RWPE2 (cell line): ENCODE results near the gene GNAT1.

ENCODE experiments used
- ATAC-seq: fragments of 200-7000 bp; cut with Tn5 transposase; 3 replicates; pipeline ENCODE4 v1.9.1; 2021; ENCODE audit warnings: low read depth
- DNase-seq: peaks from one replicate; pipeline ENCODE4 v3.0.0-alpha.2; 2020; ENCODE audit warnings: low spot score
- H3K27ac ChIP-seq: fragments of 450-650 bp; 2 replicates; pipeline ENCODE4 v1.5.1; 2017; ENCODE audit warnings: mild to moderate bottlenecking; ENCODE audit not compliant: poor library complexity, severe bottlenecking
- H3K27me3 ChIP-seq: fragments of 250-450 bp; sonication (Bioruptor Pico); 2 replicates; pipeline ENCODE4 v1.5.1; 2021; ENCODE audit warnings: mild to moderate bottlenecking, moderate library complexity; ENCODE audit not compliant: insufficient read depth, poor library complexity, severe bottlenecking
- H3K36me3 ChIP-seq: fragments of 250-450 bp; sonication (Bioruptor Pico); 2 replicates; pipeline ENCODE4 v1.5.1; 2020; ENCODE audit warnings: low read depth, mild to moderate bottlenecking, moderate library complexity
- H3K4me1 ChIP-seq: fragments of 250-450 bp; sonication (Bioruptor Pico); 2 replicates; pipeline ENCODE4 v1.5.1; 2021; ENCODE audit warnings: mild to moderate bottlenecking, moderate library complexity; ENCODE audit not compliant: insufficient read depth, poor library complexity, severe bottlenecking
- H3K4me3 ChIP-seq: fragments of 250-450 bp; sonication (Bioruptor Pico); 2 replicates; pipeline ENCODE4 v1.5.1; 2021; ENCODE audit warnings: mild to moderate bottlenecking, moderate library complexity; ENCODE audit not compliant: severe bottlenecking
- H3K9me3 ChIP-seq: fragments of 250-450 bp; sonication (Bioruptor Pico); 2 replicates; pipeline ENCODE4 v1.5.1; 2021; ENCODE audit warnings: mild to moderate bottlenecking, moderate library complexity; ENCODE audit not compliant: severe bottlenecking
- CTCF ChIP-seq: fragments of 450-650 bp; IDR thresholded peaks from one replicate; pipeline ENCODE4 v1.5.1; 2017; ENCODE audit warnings: mild to moderate bottlenecking, moderate library complexity; ENCODE audit not compliant: poor library complexity, severe bottlenecking

Gene GNAT1

GRCh38 chr3:50172626-50173220 lies 18.7 kb upstream of the GNAT1 start:
- TF ChIP-seq CTCF = no peak
- H3K4me1 ChIP-seq = peaks cover 36% of the 10 kb centered on the region
- no peaks in the 10 kb centered on the region for H3K27me3 ChIP-seq
- ATAC-seq (no peak), DNase-seq (no peak)
- peak overlapping the region; percentile 97 for H3K27ac ChIP-seq
- no peak overlapping the region for H3K4me3 ChIP-seq
- no peaks in the 10 kb centered on the region for H3K9me3 ChIP-seq
- peaks cover 99% of the 10 kb centered on the region for H3K36me3 ChIP-seq

- no peak for DNase-seq
- no peak overlapping the region for H3K4me3 ChIP-seq
- peaks cover 97% of the 10 kb centered on the region for H3K36me3 ChIP-seq
- H3K9me3 ChIP-seq = no peaks in the 10 kb centered on the region
- no peak for TF ChIP-seq CTCF
- H3K4me1 ChIP-seq = peaks cover 24% of the 10 kb centered on the region
- no peak for ATAC-seq
- no peaks in the 10 kb centered on the region for H3K27me3 ChIP-seq
- H3K27ac ChIP-seq = no peak overlapping the region
Observed at GRCh38 chr3:50173685-50174516, 17.5 kb upstream of the GNAT1 start.

- no peak for ATAC-seq
- no peak overlapping the region for H3K4me3 ChIP-seq
- DNase-seq = no peak
- H3K27ac ChIP-seq = no peak overlapping the region
- H3K36me3 ChIP-seq = peaks cover 98% of the 10 kb centered on the region
- peaks cover 19% of the 10 kb centered on the region for H3K4me1 ChIP-seq
- no peak for TF ChIP-seq CTCF
- H3K27me3 ChIP-seq = no peaks in the 10 kb centered on the region
- no peaks in the 10 kb centered on the region for H3K9me3 ChIP-seq
Observed at GRCh38 chr3:50174517-50174895, 16.9 kb upstream of the GNAT1 start.

DNA sequence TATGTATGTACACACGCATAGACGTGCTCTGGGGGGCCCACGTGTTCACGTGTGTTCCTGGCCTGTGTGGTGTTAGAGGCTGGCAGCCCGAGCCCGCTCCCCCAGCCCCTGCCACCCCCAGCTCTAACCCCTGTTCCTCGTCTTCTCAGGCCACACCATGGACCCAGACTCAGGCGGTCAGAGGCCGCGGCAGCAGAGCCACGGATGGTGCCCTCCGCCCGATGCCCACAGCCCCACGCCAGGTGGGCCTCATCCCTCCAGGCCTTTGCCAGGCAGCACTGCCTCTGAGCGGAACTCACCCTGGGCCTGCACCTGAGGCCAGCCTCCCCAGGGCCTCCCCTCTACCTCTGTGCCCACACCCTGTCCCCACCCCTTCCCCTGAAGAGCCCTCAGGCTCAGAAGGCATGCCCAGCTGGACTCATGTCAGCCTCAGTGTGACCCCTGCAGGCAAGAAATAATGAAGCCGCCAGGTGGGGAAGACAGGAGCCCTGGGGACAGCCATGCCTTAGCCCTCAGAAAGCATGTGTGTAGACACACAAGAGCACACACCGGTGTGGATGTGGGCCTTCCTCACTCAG lies 16.4 kb upstream of the GNAT1 start:
- ATAC-seq (no peak), DNase-seq (no peak)
- H3K9me3 ChIP-seq = no peaks in the 10 kb centered on the region
- no peak overlapping the region for H3K27ac ChIP-seq
- peak; percentile 1 for TF ChIP-seq CTCF
- H3K36me3 ChIP-seq = peaks cover 98% of the 10 kb centered on the region
- H3K4me3 ChIP-seq = no peak overlapping the region
- peaks cover 14% of the 10 kb centered on the region for H3K4me1 ChIP-seq
- no peaks in the 10 kb centered on the region for H3K27me3 ChIP-seq
